ENCODE data around the gene GALNT14.

The GALNT14 gene

GRCh38 chr2:30869988-30870387, 268.3 kb downstream of the GALNT14 start:
- Histone ChIP-seq H3K9me3 (no peaks in the 10 kb centered on the region), H3K36me3 (no peaks in the 10 kb centered on the region), H3K27ac (no peak overlapping the region), H3K4me1 (ENCODE audit: control insufficient read depth in 1 of 2, insufficient read depth in 1 of 2, low read depth in 1 of 2, low read length in 1 of 2) (peaks cover 25 to 29% of the 10 kb centered on the region in 2 experiments), H3K4me3 (ENCODE audit: low read depth in 1 of 2, low read length in 1 of 2) (no peak overlapping the region), H3K27me3 (no peaks in the 10 kb centered on the region)
- no peak for TF ChIP-seq CTCF (IDR thresholded peaks at IDR 0.05)

- no peaks in the 10 kb centered on the region for H3K27me3 ChIP-seq
- no peaks in the 10 kb centered on the region for H3K36me3 ChIP-seq
- H3K4me3 ChIP-seq (ENCODE audit: low read depth in 1 of 2, low read length in 1 of 2): no peak overlapping the region
- H3K9me3 ChIP-seq: no peaks in the 10 kb centered on the region
- peak overlapping the region; percentile 41 for H3K27ac ChIP-seq
- TF ChIP-seq CTCF (IDR thresholded peaks at IDR 0.05): no peak
- peaks cover 25 to 29% of the 10 kb centered on the region in 2 experiments for H3K4me1 ChIP-seq (ENCODE audit: control insufficient read depth in 1 of 2, insufficient read depth in 1 of 2, low read depth in 1 of 2, low read length in 1 of 2)
Observed at GRCh38 chr2:30867385-30867784, 270.9 kb downstream of the GALNT14 start.

- Histone ChIP-seq H3K27me3 (no peaks in the 10 kb centered on the region), H3K27ac (peak overlapping the region; percentile 41), H3K4me1 (ENCODE audit: control insufficient read depth in 1 of 2, insufficient read depth in 1 of 2, low read depth in 1 of 2, low read length in 1 of 2) (peaks cover 25 to 29% of the 10 kb centered on the region in 2 experiments), H3K4me3 (ENCODE audit: low read depth in 1 of 2, low read length in 1 of 2) (no peak overlapping the region), H3K9me3 (no peaks in the 10 kb centered on the region), H3K36me3 (no peaks in the 10 kb centered on the region)
- TF ChIP-seq CTCF (IDR thresholded peaks at IDR 0.05): no peak
Observed at GRCh38 chr2:30866974-30867373, 271.3 kb downstream of the GALNT14 start.

- Histone ChIP-seq H3K4me1 (ENCODE audit: control insufficient read depth in 1 of 2, insufficient read depth in 1 of 2, low read depth in 1 of 2, low read length in 1 of 2) (peaks cover 29% of the 10 kb centered on the region in 2 experiments), H3K36me3 (no peaks in the 10 kb centered on the region), H3K27me3 (no peaks in the 10 kb centered on the region), H3K4me3 (ENCODE audit: low read depth in 1 of 2, low read length in 1 of 2) (peak overlapping the region in 1 of 2 experiments; percentile 10), H3K9me3 (no peaks in the 10 kb centered on the region), H3K27ac (no peak overlapping the region)
- TF ChIP-seq CTCF (IDR thresholded peaks at IDR 0.05): no peak
Observed at GRCh38 chr2:30865892-30866681, 272.2 kb downstream of the GALNT14 start.

GRCh38 chr2:30865243-30865642, 273.0 kb downstream of the GALNT14 start:
- Histone ChIP-seq H3K4me3 (ENCODE audit: low read depth in 1 of 2, low read length in 1 of 2) (no peak overlapping the region), H3K27me3 (no peaks in the 10 kb centered on the region), H3K27ac (no peak overlapping the region), H3K36me3 (no peaks in the 10 kb centered on the region), H3K4me1 (ENCODE audit: control insufficient read depth in 1 of 2, insufficient read depth in 1 of 2, low read depth in 1 of 2, low read length in 1 of 2) (peaks cover 29% of the 10 kb centered on the region in 2 experiments), H3K9me3 (no peaks in the 10 kb centered on the region)
- no peak for TF ChIP-seq CTCF (IDR thresholded peaks at IDR 0.05)

Data from neutrophil (primary cell).